Ovary (tissue), 3 donors: ENCODE data around the gene KCNAB2.

Experiments
- POLR2A ChIP-seq: fragments of 450-650 bp; IDR thresholded peaks from one replicate; pipeline ENCODE4 v1.6.1; 2017; ENCODE audit warnings: antibody characterized with exemption, mild to moderate bottlenecking, moderate library complexity
- TF ChIP-seq, protein P1 (sequence below), 3 donors: fragments of 450-650 bp in 2 of 3; fragments of 200-600 bp in 1 of 3; IDR thresholded peaks; one replicate each; pipeline versions ENCODE4 v1.5.1 to v1.8.0; 2016 to 2022; ENCODE audit warnings: antibody characterized with exemption in 3 of 3, mild to moderate bottlenecking in 1 of 3
- donor health status: DM: no; HTN: no; CAD: no.

DNA sequence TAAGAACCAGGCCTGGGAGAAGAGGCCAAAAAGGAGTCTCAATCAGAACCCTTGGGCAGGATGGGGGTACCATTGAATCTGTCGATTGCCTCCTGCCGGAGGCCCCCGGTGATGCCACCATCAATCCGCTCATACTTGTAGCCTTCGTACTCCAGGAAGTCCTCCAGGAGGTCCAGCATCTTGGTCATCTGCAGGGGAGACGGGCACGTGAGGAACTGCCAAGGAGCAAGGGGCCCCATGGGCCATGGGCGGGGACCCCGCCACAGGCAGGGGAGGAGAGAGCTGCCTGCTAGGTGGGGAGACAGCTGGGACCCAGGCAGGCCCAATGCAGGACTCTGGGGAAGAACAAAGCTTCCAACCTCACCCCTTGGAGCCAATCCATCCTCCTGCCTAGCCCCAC is 85.9 kb downstream of the KCNAB2 start:
- TF ChIP-seq, protein P1, sequence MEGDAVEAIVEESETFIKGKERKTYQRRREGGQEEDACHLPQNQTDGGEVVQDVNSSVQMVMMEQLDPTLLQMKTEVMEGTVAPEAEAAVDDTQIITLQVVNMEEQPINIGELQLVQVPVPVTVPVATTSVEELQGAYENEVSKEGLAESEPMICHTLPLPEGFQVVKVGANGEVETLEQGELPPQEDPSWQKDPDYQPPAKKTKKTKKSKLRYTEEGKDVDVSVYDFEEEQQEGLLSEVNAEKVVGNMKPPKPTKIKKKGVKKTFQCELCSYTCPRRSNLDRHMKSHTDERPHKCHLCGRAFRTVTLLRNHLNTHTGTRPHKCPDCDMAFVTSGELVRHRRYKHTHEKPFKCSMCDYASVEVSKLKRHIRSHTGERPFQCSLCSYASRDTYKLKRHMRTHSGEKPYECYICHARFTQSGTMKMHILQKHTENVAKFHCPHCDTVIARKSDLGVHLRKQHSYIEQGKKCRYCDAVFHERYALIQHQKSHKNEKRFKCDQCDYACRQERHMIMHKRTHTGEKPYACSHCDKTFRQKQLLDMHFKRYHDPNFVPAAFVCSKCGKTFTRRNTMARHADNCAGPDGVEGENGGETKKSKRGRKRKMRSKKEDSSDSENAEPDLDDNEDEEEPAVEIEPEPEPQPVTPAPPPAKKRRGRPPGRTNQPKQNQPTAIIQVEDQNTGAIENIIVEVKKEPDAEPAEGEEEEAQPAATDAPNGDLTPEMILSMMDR (IDR thresholded peaks at IDR 0.05), result no peak
- TF ChIP-seq POLR2A, result no peak
